Small intestine (tissue), 7 donors: Measurements from ENCODE around the gene FTCD. TPM values are rescaled to one million over a fixed set of nuclear protein-coding genes. Genes with fewer than 3 reads are reported as not detected.
A peak's percentile ranks its signal among the peaks of the same experiment; 100 is the strongest.
"Not testable (repeated sequence)": the region's sequence is repeated elsewhere in the genome, so short reads cannot be mapped to it uniquely, and the experiment has no call there.

Experiments used
- DNase-seq, 2 donors: peaks; one replicate each; pipeline versions ENCODE4 v3.0.0 to v3.0.0-alpha.2; 2013
- FAIRE-seq: peaks from 2 replicates; lab custom pipeline; 2012; peaks lifted over from hg19 to GRCh38; lab: Jason Lieb, UNC
- H3K27ac ChIP-seq, 3 donors: one replicate each; pipeline ENCODE4 v1.5.1; 2013; ENCODE audit warnings: low read length in 2 of 3, mild to moderate bottlenecking in 2 of 3, control low read depth in 1 of 3, inconsistent platforms in 1 of 3, low read depth in 1 of 3, moderate library complexity in 1 of 3
- H3K27me3 ChIP-seq, 3 donors: one replicate each; pipeline ENCODE4 v1.6.1; 2013; ENCODE audit warnings: low read length in 3 of 3, inconsistent platforms in 1 of 3; ENCODE audit not compliant: control insufficient read depth in 3 of 3, insufficient read depth in 3 of 3
- H3K36me3 ChIP-seq, 3 donors: one replicate each; pipeline ENCODE4 v1.6.1; 2013; ENCODE audit warnings: low read length in 3 of 3, inconsistent platforms in 1 of 3, low read depth in 1 of 3, mild to moderate bottlenecking in 1 of 3, moderate library complexity in 1 of 3; ENCODE audit not compliant: control insufficient read depth in 3 of 3, insufficient read depth in 2 of 3
- H3K4me1 ChIP-seq, 3 donors: one replicate each; pipeline ENCODE4 v1.6.1; 2013; ENCODE audit warnings: low read length in 2 of 3, inconsistent platforms in 1 of 3, low read depth in 1 of 3, mild to moderate bottlenecking in 1 of 3, moderate library complexity in 1 of 3; ENCODE audit not compliant: control insufficient read depth in 3 of 3, insufficient read depth in 2 of 3
- H3K4me3 ChIP-seq, 3 donors: one replicate each; pipeline ENCODE4 v1.5.1; 2013; ENCODE audit warnings: low read length in 3 of 3, control low read depth in 1 of 3, inconsistent platforms in 1 of 3, low read depth in 1 of 3, mild to moderate bottlenecking in 1 of 3, moderate library complexity in 1 of 3
- H3K9me3 ChIP-seq, 2 donors: one replicate each; pipeline ENCODE4 v1.6.1; 2013; ENCODE audit warnings: low read depth in 1 of 2, low read length in 1 of 2; ENCODE audit not compliant: control insufficient read depth in 2 of 2, insufficient read depth in 1 of 2
- WGBS, 3 donors: extraction: QIAGEN DNeasy Blood & Tissue Kit; methylation state at CpG; one replicate each; pipeline ENCODE4 v1.1.7; 2013; 5-methylcytosine and 5-hydroxymethylcytosine counted together
- polyA plus RNA-seq, 4 donors: library from polyadenylated mRNA; stranded (reverse) in 3 of 4; unstranded in 1 of 4; fragments of 200-250 nt in 3 of 4; fragments of 120-200 nt in 1 of 4; gene quantifications; one replicate each; pipeline versions ENCODE4 v1.2.1 to v1.2.3, GENCODE V29; 2013
- donor health status: healthy with polysubstance abuse.
- donor health status: control.
- donor health status: control.
- donor health status: Bipolar disorder and iron deficiency.
- donor health status: healthy.

The FTCD gene
- polyA plus RNA-seq, 4 donors = 0.31 to 71.8 (median 39.0) TPM

- H3K27ac ChIP-seq = no peak overlapping the region
- 85 to 87% (median 85%) methylated on average over 22 of the region's 22 CpGs for WGBS, 3 donors
- DNase-seq (no peak), FAIRE-seq (no peak)
- H3K27me3 ChIP-seq = no peaks in the 10 kb centered on the region
- H3K36me3 ChIP-seq = peaks cover 0 to 10% (median 0%) of the 10 kb centered on the region in 3 donors
- peaks cover 0 to 31% (median 0%) of the 10 kb centered on the region in 3 donors for H3K4me1 ChIP-seq
- H3K4me3 ChIP-seq = no peak overlapping the region
- H3K9me3 ChIP-seq = no peaks in the 10 kb centered on the region
These were observed 6.0 kb downstream of the FTCD start for GRCh38 chr21:46149205-46149901.

DNA sequence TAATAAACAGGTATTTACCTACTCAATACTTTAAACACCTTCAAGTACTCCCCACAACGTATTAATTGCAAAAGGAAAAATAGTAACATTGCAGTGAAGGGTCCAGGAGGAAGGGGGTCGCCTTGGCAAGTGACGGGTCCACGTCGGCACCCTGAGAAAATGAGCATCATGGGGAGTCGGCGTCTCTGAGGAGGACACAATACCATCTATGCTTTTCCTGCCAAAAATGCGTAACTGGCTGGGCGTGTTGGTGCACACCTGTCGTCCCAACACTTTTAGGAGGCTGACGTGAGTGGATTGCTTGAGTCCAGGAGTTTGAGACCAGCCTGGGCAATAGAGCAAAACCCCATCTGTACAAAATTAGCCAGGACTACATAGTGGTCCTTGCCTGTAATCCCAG, 7.3 kb downstream of the FTCD start:
- DNase-seq (no peak), FAIRE-seq (no peak)
- Histone ChIP-seq H3K4me3 (no peak overlapping the region), H3K9me3 (no peaks in the 10 kb centered on the region), H3K27me3 (no peaks in the 10 kb centered on the region), H3K36me3 (peaks cover 0 to 10% (median 0%) of the 10 kb centered on the region in 3 donors), H3K27ac (no peak overlapping the region), H3K4me1 (peaks cover 0 to 29% (median 0%) of the 10 kb centered on the region in 3 donors)
- WGBS, 3 donors = 87 to 92% (median 89%) methylated on average over 11 of the region's 11 CpGs

- not testable (repeated sequence) for H3K9me3 ChIP-seq, FAIRE-seq, H3K27me3 ChIP-seq
- H3K36me3 ChIP-seq = peaks cover 0 to 12% (median 0%) of the 10 kb centered on the region in 3 donors
- WGBS, 3 donors = 38 to 64% (median 48%) methylated on average over 12 of the region's 12 CpGs
- peaks cover 0 to 23% (median 0%) of the 10 kb centered on the region in 3 donors for H3K4me1 ChIP-seq
- H3K4me3 ChIP-seq = peak overlapping the region in 2 of 3 donors; percentile 22 to 40
- H3K27ac ChIP-seq = peak overlapping the region in 1 of 3 donors; percentile 75
- DNase-seq = peak; percentile 86 to 89
These were observed 8.0 kb downstream of the FTCD start for GRCh38 chr21:46147429-46147828.

GRCh38 chr21:46146856-46147255, 8.5 kb downstream of the FTCD start:
- FAIRE-seq = no peak
- H3K4me1 ChIP-seq = peaks cover 0 to 20% (median 0%) of the 10 kb centered on the region in 3 donors
- 28 to 71% (median 43%) methylated on average over 14 of the region's 14 CpGs for WGBS, 3 donors
- H3K4me3 ChIP-seq = peak overlapping the region in 2 of 3 donors; percentile 22 to 40
- H3K36me3 ChIP-seq = peaks cover 0 to 18% (median 0%) of the 10 kb centered on the region in 3 donors
- no peaks in the 10 kb centered on the region for H3K27me3 ChIP-seq
- peak overlapping the region in 1 of 3 donors; percentile 75 for H3K27ac ChIP-seq
- H3K9me3 ChIP-seq = no peaks in the 10 kb centered on the region
- DNase-seq = peak in 1 of 2 donors; percentile 5

GRCh38 chr21:46145840-46146691, 9.3 kb downstream of the FTCD start:
- peak overlapping the region in 1 of 3 donors; percentile 75 for H3K27ac ChIP-seq

GRCh38 chr21:46145159-46145839, 10.1 kb downstream of the FTCD start:
- H3K27ac ChIP-seq = peak overlapping the region in 1 of 3 donors; percentile 88
- 84 to 92% (median 84%) methylated on average over 41 to 51 of the region's 51 CpGs for WGBS, 3 donors
- FAIRE-seq (no peak), DNase-seq (peak in 1 of 2 donors; percentile 65)
- H3K9me3 ChIP-seq = no peaks in the 10 kb centered on the region
- peaks cover 0 to 21% (median 0%) of the 10 kb centered on the region in 3 donors for H3K36me3 ChIP-seq
- H3K27me3 ChIP-seq = no peaks in the 10 kb centered on the region
- H3K4me3 ChIP-seq = no peak overlapping the region
- peaks cover 0 to 26% (median 0%) of the 10 kb centered on the region in 3 donors for H3K4me1 ChIP-seq

More at GRCh38 chr21:46145840-46146691, 9.3 kb downstream of the FTCD start:
- H3K4me3 ChIP-seq = peak overlapping the region in 2 of 3 donors; percentile 22 to 40
- WGBS, 3 donors = 78 to 87% (median 80%) methylated on average over 36 to 60 of the region's 60 CpGs
- peaks cover 0 to 21% (median 0%) of the 10 kb centered on the region in 3 donors for H3K36me3 ChIP-seq
- no peaks in the 10 kb centered on the region for H3K9me3 ChIP-seq
- no peak for DNase-seq
- H3K27me3 ChIP-seq = no peaks in the 10 kb centered on the region
- peaks cover 0 to 24% (median 0%) of the 10 kb centered on the region in 3 donors for H3K4me1 ChIP-seq
- FAIRE-seq = no peak

- Histone ChIP-seq H3K27me3 (no peaks in the 10 kb centered on the region), H3K9me3 (no peaks in the 10 kb centered on the region), H3K27ac (peak overlapping the region in 2 of 3 donors; percentile 14 to 88), H3K36me3 (peaks cover 0 to 24% (median 0%) of the 10 kb centered on the region in 3 donors), H3K4me1 (peaks cover 0 to 26% (median 0%) of the 10 kb centered on the region in 3 donors), H3K4me3 (no peak overlapping the region)
- 26 to 46% (median 34%) methylated on average over 4 of the region's 4 CpGs for WGBS, 3 donors
- FAIRE-seq = no peak
- DNase-seq = no peak
These were observed 10.8 kb downstream of the FTCD start for GRCh38 chr21:46144464-46145070.
